Measurements from ENCODE around the gene UCP3.

UCP3 gene

DNA sequence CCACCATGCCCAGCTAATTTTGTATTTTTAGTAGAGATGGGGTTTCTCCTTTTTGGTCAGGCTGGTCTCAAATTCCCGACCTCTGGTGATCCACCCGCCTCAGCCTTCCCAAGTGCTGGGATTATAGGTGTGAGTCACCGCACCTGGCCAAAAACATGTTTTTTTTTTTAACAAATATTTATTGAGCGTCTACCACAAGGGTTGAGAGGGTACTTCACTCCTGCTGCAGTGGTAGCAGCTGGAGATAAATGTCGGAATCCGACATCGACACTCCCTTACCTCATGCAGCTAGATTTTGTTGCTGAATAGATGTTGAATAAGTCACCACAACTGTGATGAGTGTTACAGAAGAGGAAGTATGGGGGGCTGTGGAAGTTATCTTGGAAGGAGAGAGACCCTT is 57.1 kb downstream of the UCP3 start:
- no peak for DNase-seq (ENCODE audit: low spot score)

DNA sequence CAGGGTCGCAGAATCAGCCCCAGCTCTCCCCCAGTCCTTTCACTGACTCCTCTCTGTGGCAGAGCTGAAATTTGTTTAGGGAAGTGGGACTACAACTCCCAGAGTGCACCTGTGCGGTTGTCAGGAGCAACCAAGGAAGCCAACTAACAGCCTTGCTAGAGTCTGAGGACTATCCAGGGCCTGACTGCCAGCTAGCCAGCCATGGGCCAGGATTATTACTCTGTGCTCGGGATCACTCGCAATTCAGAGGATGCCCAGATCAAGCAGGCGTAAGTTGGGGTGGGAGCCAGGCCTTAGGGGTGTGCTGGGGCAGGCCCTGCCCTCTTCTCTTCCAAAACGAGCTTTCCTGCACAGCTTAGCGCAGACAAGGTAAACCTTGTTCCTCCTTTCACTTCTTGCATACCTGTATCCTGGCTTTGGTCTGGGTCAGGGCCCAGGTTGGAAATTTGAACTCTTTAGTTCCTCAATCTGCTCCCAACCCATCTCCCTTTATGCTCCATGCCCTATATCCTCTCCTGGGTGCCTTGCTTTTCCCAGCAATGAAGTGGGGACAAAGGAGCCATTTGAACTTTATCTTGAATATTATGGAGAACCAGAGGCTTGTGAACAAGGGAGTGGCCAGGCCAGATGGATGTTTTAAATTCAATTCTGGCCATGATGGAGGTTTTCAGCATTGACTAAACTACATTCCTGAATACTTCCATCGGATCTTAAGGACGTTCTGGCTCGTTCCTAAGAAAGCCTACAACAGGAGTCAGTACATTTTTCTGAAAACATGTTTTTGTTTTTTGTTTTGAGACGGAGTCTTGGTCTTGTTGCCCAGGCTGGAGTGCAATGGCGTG is 57.8 kb downstream of the UCP3 start, which contains the start of gene DNAJB13:
DNAJB13 (plus strand) TSS at position 158 of the 842 bp plus-strand sequence; CDS start at position 202, 44 bp downstream.
- DNase-seq (ENCODE audit: low spot score) = peak; percentile 83
